G401.6 (cell line): ENCODE results near the gene MBNL2.
A peak's percentile ranks its signal among the peaks of the same experiment; 100 is the strongest.

Experiments used
- FAIRE-seq: peaks from 2 replicates; lab custom pipeline; 2012; peaks lifted over from hg19 to GRCh38; lab: Jason Lieb, UNC

Gene MBNL2

GRCh38 chr13:97212004-97212403 is 10.1 kb upstream of the MBNL2 start:
- FAIRE-seq, result no peak

DNA sequence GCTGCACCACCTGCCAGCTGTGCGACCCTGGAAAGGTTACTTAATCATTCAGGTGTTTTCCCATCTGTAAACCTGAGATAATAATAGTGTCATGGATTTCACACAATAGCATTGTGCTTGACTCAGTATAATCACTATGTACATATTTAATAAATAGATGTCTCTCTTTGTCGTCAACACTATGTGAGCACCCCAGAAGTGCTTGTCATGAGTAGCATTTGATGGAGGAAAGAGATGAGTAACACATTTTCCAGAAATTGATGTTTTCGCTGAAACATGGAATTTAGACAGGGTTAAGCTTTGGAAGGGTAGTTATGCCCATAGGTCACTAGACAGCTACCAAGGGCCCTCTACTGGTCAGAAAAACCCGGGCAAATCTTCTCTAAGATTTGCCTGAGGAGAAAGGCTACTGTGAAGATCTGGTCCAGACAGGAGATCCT is 9.5 kb upstream of the MBNL2 start:
- FAIRE-seq, result no peak

DNA sequence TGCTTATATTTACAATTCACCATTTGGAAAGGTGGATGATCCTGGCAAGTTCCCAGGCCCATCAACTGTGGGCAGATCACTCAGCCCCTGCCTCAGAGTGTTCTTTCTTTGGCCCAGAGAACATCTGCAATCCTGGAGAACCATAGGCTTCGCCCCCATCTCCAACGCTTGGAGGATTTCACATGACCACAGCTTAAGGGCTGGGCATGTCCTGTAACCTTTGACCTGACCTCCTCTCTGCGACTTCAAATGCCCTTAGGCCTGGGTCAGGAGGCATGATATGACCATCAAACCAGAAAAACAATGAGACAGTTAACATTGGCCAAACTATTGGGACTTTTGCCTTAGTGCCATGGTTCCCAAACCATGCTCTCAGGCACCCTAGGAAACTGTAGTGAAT is 7.2 kb upstream of the MBNL2 start:
- no peak for FAIRE-seq

DNA sequence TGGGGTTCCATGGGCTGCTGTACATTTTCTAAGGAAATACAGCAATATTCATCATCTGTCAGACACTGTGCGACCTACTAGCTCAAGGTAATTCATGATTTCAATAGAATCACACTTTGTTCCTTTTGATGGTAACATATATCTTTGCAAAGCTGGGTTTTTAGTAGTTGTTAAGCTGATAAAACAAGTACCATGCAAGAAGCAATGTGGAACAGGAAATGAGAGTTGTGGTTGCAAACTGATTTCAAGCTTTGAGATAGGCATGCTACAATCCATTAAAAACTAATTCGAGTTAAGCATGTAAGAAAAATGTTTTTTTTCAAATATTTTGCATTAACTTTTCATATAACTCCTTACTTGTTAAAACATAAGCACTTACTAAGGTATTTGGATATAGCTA is 6.8 kb upstream of the MBNL2 start:
- FAIRE-seq, result no peak

DNA sequence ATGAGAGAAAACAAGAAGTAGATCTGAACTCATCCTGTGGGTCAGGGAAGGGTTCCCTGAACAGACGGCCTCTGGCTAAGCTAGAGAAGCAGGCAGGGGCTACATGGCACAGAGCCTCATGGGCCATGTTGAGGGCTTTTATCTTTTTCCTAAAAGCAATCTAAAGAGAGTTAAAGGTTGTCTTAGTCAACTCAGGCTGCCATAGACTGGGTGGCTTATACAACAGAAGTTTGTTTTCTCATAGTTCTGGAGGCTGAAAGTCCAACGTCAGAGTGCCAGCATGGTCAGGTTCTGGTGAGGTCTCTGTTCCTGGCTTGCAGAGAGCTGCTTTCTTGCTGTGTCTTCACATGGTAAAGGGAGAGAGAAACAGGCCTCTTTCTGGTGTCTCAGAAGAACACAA is 2.9 kb upstream of the MBNL2 start:
- no peak for FAIRE-seq

- FAIRE-seq, result no peak
Observed at GRCh38 chr13:97220151-97220900, 1.8 kb upstream of the MBNL2 start.

- no peak for FAIRE-seq
Observed at GRCh38 chr13:97221046-97221445, 1.1 kb upstream of the MBNL2 start.

- no peak for FAIRE-seq
Observed at GRCh38 chr13:97221466-97221865, 667 bp upstream of the MBNL2 start.

DNA sequence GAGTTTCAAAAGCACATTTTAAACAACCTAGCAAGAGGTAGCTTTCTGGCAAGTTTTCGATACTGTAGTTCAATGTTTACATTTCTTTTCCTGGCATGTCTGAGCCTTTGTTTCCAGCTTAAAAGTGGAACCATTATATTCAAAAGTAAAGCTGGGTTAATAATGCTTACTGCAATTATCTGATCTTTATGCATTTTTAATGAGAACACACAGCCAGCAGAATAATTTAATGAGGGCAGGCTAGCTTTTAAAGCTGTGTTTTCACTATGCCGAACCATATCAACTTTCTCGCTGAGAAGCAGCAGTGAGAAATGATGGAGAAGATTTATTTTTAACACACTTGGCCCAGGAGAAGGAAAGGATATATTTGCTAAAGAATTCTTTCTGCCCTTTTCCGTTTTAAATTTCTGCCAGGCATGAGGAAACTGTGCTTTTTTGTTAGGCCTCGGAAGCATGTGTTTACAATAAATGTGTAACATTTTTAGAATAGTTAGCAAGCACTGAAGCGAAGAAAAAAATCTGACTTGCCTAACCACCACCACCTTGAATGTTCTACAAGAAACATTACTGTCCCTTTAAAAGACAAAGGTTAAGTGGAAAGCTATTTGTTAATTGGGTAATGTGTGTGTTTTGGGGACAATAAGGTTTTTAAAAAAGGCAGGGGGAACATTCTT is 1.0 kb downstream of the MBNL2 start:
- peak; percentile 8 for FAIRE-seq

DNA sequence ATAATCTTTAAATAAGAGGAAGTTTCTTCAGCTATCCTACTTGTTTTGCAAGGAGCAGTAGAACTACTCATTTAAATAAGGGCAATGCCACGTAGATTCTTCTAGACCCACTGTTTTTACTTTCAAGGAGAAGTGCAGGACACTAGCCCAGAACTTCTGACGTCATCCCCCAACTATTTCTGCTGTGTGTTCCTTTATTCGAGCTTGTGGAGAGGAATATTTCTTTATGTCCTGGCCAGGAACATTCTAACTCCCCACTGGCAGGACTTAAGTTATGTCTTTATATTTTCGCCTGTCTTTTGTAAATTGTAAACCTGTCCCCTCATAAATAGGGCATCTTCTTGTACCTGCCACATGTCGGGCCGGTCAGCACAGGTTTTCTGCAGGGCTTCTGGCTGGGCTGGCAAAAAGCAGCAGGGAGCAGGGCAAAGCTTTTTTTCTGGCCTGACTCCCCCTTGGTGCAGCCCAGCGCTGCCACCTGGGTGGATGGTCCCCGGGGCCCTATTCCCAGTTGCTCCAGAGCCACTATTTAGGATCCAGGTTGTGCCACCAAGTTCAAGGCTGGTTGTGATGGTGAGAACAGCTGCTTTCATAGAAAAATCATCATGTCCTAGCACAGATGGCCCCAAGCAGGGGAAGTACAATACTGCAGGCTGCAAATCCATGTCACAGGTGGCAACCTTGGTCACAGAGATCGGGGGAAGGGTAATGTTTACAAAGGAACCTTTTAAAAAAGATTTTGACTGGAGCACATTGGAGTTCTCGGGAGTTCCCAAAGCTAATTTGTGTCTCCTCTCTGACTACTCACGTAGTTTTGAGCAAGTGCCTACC is 1.8 kb downstream of the MBNL2 start:
- no peak for FAIRE-seq

DNA sequence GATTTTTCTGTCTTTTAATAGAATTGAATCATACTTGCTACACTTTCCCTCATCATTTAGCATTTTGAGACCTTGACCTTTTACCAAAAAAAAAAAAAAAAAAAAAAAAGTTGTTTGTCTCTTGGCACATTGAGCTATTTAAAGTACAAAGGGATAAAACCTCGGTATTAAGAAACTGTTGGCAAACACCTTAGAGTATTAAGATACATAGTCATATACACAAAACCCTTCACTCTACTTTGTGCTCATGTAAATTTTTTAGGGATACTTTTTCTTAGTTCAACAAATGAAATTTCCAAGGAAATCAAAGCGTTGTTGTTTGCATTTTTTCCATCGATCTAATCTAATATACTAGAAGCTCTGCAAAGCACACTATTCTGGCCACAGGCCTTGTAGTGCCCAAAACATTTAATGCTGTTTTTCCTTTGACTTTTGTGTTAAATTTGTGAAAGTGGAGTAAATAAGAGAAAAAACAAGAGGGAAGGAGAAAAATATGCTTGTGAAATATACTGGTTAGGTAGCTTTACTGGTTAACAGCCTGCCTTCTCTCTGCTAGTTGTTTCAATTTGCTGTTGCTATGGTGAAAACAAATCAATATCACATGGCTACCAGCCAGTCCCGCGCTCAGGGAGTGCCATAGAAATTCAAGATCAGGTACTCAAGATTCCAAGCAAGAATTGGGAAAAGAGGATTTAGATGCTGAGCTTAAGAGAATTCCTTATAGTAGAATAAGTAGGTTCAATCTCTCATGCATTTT is 2.6 kb downstream of the MBNL2 start:
- no peak for FAIRE-seq

DNA sequence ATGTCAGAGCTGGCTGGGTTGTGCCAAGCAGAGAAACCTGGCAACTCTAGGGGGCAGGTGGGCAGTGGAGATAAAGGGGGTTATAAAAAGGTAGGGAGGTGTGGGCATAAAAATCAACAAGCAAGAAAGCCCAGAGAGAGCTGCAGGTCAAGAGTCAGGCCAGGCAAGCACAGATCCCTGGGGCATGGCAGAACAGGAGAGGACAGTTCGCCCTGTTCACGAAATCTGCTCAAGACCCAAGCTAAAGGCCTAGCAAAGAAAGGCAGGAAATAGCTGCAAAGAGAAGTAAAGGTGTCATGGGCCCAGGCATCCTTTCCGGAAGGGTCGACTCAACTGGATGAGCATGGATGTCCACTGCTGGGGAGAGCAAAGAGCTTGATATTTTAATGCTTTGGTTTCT is 3.4 kb downstream of the MBNL2 start:
- no peak for FAIRE-seq

- FAIRE-seq, result no peak
Observed at GRCh38 chr13:97226013-97226412, 3.9 kb downstream of the MBNL2 start.

GRCh38 chr13:97226788-97227627 is 4.9 kb downstream of the MBNL2 start:
- FAIRE-seq, result no peak

- FAIRE-seq, result no peak
Observed at GRCh38 chr13:97228850-97229521, 6.9 kb downstream of the MBNL2 start.

GRCh38 chr13:97229699-97230098 is 7.6 kb downstream of the MBNL2 start:
- FAIRE-seq, result no peak

- no peak for FAIRE-seq
Observed at GRCh38 chr13:97231118-97231828, 9.1 kb downstream of the MBNL2 start.

DNA sequence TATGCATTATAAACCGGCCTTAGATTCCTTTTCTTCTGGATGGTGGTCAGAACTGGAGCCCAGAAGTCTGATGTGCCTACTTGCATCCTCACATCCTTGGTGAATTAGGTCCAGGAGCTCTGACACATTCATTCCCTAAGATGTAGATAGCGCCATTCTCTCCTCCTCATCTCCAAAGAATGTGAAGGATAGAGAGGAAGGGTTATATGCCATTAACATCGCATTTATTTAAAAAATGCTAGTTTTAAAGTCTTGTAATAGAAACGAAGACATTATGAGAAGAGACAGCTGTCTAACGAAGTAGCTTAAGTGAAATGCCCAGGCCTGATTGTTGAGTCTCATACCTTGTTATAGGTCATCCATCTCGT is 9.7 kb downstream of the MBNL2 start:
- no peak for FAIRE-seq

DNA sequence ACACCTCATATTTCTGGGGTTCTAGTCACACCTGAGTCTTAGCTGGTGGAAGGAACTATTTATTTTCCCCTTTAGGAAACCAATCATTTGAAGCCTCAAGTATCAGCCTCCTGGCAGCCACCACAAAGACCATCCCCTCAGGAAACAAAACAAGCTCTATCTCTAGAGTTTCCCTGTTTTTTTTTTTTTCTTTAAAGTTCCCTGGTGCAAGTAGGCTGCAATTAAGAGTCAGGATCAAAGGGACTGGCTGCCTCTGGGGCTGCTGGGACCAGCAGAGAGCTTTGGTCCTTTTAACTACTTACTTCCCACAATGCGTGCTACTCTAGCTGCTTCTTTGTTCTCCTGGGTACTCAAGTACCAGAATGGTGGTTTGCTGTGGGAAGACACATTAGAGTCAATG is 11.4 kb downstream of the MBNL2 start:
- FAIRE-seq, result no peak

DNA sequence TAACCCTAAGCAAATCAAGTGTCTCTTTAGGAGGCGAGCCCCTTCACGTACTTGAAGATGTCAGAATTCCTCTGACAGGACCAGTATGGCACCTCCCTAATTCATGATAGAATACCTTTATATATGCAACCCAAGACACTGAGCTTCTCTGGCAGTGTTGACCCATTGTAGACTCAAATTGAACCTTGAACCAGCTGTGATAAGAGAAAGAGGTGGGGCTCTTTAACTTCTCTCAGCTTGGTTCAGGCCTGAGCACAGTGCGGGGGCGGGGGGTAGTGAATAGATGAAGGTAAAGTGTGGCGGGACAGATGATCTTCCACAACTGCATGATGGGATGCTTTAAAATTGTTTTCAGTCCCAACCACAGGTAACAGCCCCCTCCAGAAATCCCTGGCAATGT is 12.1 kb downstream of the MBNL2 start:
- no peak for FAIRE-seq
